ENCODE results near the gene ZBTB8OS.

ZBTB8OS gene

DNA sequence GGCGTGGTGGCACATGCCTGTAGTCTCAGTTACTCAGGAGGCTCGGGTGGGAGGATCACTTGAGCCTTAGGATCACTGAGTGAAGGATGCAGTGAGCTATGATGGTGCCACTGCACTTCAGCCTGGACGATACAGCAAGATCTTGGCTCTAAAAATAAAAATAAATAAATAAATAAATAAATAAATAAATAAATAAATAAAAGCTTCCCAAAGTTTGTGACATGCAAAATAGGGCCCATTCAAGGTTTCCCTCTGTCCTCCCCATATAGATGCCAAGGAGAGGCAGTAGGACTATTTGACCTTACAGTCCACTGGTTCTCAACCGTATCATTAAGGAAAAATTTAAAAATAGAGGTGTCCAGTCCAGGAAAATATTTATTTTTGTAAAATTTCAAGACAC is 41.2 kb downstream of the ZBTB8OS start (continued):
- no peak for TF ChIP-seq ZNF274 (IDR thresholded peaks at IDR 0.05; ENCODE audit: low read length)
- no peak for TF ChIP-seq ZNF274 (tag by site-specific recombination; IDR thresholded peaks at IDR 0.05; ENCODE audit: borderline replicate concordance)
- TF ChIP-seq KLF10 (tag by site-specific recombination; IDR thresholded peaks at IDR 0.05) = no peak
- TF ChIP-seq, protein P1, sequence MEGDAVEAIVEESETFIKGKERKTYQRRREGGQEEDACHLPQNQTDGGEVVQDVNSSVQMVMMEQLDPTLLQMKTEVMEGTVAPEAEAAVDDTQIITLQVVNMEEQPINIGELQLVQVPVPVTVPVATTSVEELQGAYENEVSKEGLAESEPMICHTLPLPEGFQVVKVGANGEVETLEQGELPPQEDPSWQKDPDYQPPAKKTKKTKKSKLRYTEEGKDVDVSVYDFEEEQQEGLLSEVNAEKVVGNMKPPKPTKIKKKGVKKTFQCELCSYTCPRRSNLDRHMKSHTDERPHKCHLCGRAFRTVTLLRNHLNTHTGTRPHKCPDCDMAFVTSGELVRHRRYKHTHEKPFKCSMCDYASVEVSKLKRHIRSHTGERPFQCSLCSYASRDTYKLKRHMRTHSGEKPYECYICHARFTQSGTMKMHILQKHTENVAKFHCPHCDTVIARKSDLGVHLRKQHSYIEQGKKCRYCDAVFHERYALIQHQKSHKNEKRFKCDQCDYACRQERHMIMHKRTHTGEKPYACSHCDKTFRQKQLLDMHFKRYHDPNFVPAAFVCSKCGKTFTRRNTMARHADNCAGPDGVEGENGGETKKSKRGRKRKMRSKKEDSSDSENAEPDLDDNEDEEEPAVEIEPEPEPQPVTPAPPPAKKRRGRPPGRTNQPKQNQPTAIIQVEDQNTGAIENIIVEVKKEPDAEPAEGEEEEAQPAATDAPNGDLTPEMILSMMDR (tag by site-specific recombination; IDR thresholded peaks at IDR 0.05) = no peak
- no peak for TF ChIP-seq ZNF37A (tag by site-specific recombination; IDR thresholded peaks at IDR 0.05)
- peak; percentile 81 for TF ChIP-seq ZFP37 (tag by site-specific recombination; IDR thresholded peaks at IDR 0.05)
- TF ChIP-seq ZNF221 (tag by site-specific recombination; IDR thresholded peaks at IDR 0.05; ENCODE audit: borderline replicate concordance) = no peak
- TF ChIP-seq YY1 (tag by site-specific recombination; IDR thresholded peaks at IDR 0.05) = no peak
- TF ChIP-seq, protein P2, sequence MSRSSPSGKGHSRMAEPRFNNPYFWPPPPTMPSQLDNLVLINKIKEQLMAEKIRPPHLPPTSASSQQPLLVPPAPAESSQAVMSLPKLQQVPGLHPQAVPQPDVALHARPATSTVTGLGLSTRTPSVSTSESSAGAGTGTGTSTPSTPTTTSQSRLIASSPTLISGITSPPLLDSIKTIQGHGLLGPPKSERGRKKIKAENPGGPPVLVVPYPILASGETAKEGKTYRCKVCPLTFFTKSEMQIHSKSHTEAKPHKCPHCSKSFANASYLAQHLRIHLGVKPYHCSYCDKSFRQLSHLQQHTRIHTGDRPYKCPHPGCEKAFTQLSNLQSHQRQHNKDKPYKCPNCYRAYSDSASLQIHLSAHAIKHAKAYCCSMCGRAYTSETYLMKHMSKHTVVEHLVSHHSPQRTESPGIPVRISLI (tag by site-specific recombination; IDR thresholded peaks at IDR 0.05) = no peak
- TF ChIP-seq ZNF629 (tag by site-specific recombination; IDR thresholded peaks at IDR 0.05) = peak; percentile 72; the same call in 1 of the 2 replicates
- no peak; the same call in 1 of the 2 replicates for TF ChIP-seq BCL11A (tag by site-specific recombination; IDR thresholded peaks at IDR 0.05; ENCODE audit: low read depth)
- no peak for TF ChIP-seq TCF7L2 (IDR thresholded peaks at IDR 0.05; ENCODE audit: borderline replicate concordance, low read depth, low read length)
- TF ChIP-seq ZNF202 (tag by site-specific recombination; IDR thresholded peaks at IDR 0.05; ENCODE audit: borderline replicate concordance) = no peak
- TF ChIP-seq GFI1B (tag by site-specific recombination; IDR thresholded peaks at IDR 0.05) = peak; percentile 60; the same call in 1 of the 2 replicates
- 0 out of 2 replicates have a peak, but pooled peaks have one; percentile 58 for TF ChIP-seq ZNF404 (tag by site-specific recombination; IDR thresholded peaks at IDR 0.05)
- TF ChIP-seq ZNF433 (tag by site-specific recombination; IDR thresholded peaks at IDR 0.05; ENCODE audit: low read depth) = peak; percentile 62; the same call in 1 of the 2 replicates
- no peak for TF ChIP-seq ZNF76 (tag by site-specific recombination; IDR thresholded peaks at IDR 0.05; ENCODE audit: borderline replicate concordance, low read depth)
- no peak for TF ChIP-seq ZNF768 (tag by site-specific recombination; IDR thresholded peaks at IDR 0.05)
- peak; percentile 87 for TF ChIP-seq ZNF623 (tag by site-specific recombination; IDR thresholded peaks at IDR 0.05)
- TF ChIP-seq KLF8 (tag by site-specific recombination; IDR thresholded peaks at IDR 0.05) = no peak
- peak; percentile 69; the same call in 1 of the 2 replicates for TF ChIP-seq ZBTB1 (tag by site-specific recombination; IDR thresholded peaks at IDR 0.05)
- peak; percentile 65 for TF ChIP-seq ZNF529 (tag by site-specific recombination; IDR thresholded peaks at IDR 0.05; ENCODE audit: insufficient replicate concordance)
- peak; percentile 54 for TF ChIP-seq ZNF654 (tag by site-specific recombination; IDR thresholded peaks at IDR 0.05; ENCODE audit: low read depth)
- TF ChIP-seq MZF1 (tag by site-specific recombination; IDR thresholded peaks at IDR 0.05; ENCODE audit: borderline replicate concordance) = peak; percentile 53; the same call in 1 of the 2 replicates
- peak; percentile 44; the same call in 1 of the 2 replicates for TF ChIP-seq ZNF341 (tag by site-specific recombination; IDR thresholded peaks at IDR 0.05; ENCODE audit: low read depth)
- no peak for TF ChIP-seq RBAK (tag by site-specific recombination; IDR thresholded peaks at IDR 0.05)
- TF ChIP-seq, protein P3, sequence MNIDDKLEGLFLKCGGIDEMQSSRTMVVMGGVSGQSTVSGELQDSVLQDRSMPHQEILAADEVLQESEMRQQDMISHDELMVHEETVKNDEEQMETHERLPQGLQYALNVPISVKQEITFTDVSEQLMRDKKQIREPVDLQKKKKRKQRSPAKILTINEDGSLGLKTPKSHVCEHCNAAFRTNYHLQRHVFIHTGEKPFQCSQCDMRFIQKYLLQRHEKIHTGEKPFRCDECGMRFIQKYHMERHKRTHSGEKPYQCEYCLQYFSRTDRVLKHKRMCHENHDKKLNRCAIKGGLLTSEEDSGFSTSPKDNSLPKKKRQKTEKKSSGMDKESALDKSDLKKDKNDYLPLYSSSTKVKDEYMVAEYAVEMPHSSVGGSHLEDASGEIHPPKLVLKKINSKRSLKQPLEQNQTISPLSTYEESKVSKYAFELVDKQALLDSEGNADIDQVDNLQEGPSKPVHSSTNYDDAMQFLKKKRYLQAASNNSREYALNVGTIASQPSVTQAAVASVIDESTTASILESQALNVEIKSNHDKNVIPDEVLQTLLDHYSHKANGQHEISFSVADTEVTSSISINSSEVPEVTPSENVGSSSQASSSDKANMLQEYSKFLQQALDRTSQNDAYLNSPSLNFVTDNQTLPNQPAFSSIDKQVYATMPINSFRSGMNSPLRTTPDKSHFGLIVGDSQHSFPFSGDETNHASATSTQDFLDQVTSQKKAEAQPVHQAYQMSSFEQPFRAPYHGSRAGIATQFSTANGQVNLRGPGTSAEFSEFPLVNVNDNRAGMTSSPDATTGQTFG (tag by site-specific recombination; IDR thresholded peaks at IDR 0.05; ENCODE audit: borderline replicate concordance) = no peak
- TF ChIP-seq OVOL3 (tag by site-specific recombination; IDR thresholded peaks at IDR 0.05) = 0 out of 2 replicates have a peak, but pooled peaks have one; percentile 56
- peak; percentile 52; the same call in 1 of the 2 replicates for TF ChIP-seq ZNF266 (tag by site-specific recombination; IDR thresholded peaks at IDR 0.05; ENCODE audit: low read depth)
- TF ChIP-seq ZBTB21 (tag by site-specific recombination; IDR thresholded peaks at IDR 0.05) = peak; percentile 71; the same call in 1 of the 2 replicates
- 0 out of 2 replicates have a peak, but pooled peaks have one; percentile 31 for TF ChIP-seq ZNF223 (tag by site-specific recombination; IDR thresholded peaks at IDR 0.05)
- TF ChIP-seq ZBTB8A (tag by site-specific recombination; IDR thresholded peaks at IDR 0.05) = peak; percentile 86
- TF ChIP-seq, protein P4, sequence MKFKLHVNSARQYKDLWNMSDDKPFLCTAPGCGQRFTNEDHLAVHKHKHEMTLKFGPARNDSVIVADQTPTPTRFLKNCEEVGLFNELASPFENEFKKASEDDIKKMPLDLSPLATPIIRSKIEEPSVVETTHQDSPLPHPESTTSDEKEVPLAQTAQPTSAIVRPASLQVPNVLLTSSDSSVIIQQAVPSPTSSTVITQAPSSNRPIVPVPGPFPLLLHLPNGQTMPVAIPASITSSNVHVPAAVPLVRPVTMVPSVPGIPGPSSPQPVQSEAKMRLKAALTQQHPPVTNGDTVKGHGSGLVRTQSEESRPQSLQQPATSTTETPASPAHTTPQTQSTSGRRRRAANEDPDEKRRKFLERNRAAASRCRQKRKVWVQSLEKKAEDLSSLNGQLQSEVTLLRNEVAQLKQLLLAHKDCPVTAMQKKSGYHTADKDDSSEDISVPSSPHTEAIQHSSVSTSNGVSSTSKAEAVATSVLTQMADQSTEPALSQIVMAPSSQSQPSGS (tag by site-specific recombination; IDR thresholded peaks at IDR 0.05; ENCODE audit: low read depth) = no peak
